Sciatic nerve (tissue), 2 donors: Measurements from ENCODE around the gene EPB41L4A. TPM values are rescaled to one million over a fixed set of nuclear protein-coding genes. Genes with fewer than 3 reads are reported as not detected.

Experiments
- ATAC-seq: fragments of 200-7000 bp; cut with Tn5 transposase; one replicate; pipeline ENCODE4 v1.9.1; 2020; ENCODE audit warnings: mild to moderate bottlenecking, moderate library complexity
- DNase-seq: peaks from one replicate; pipeline ENCODE4 v3.0.0-alpha.2; 2020; ENCODE audit warnings: low spot score
- intact Hi-C: fragments of 100-400 bp; cut with DNase I; formaldehyde crosslinking; loops from one replicate; pipeline ENCODE4 v1.14.2; 2022
- total RNA-seq: library from RNA; stranded (reverse); fragmentation: NEBNext Ultra II Directional; extraction: Animal tissue kit (Norgen Biotek cat#: 25700); gene quantifications from one replicate; pipeline ENCODE4 v1.2.1, GENCODE V29; 2021
- donor health status: DM: no; HTN: no; CAD: no.
- donor health status: DM: no; HTN: no; CAD: no.

The EPB41L4A gene
- total RNA-seq, 1 donor from 2014 or later, result 29.4 TPM

DNA sequence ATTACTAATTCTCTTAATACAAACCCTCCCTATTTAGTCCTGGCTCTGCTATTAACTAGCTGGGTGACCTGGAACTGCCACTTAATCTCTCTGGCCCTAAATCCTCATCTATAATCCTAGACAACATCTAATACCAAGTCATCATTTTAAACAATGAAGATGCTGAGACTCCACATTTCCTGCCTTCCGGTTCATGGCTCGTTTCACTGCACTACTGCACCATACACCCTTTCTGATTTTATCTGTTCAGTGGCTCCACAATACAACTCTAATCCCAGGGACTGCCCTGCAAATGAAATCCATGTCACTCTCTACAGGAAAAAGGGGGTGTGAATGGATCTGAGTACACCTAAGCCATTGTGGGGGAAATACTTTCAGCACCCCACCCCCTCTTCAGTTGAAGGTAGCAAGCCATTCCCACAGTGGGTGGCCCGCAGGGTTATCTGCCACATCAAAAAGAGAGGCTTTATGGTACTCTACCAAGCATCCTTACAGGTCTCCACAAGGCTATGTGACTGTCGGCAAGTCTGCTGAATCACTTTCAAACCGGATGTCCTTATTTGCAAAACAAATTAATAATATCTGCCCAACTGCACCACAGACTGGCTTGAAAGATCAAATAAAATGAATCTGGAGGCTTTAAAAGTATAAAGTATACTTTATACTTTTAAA lies 89.5 kb downstream of the EPB41L4A start:
- ATAC-seq, result no peak
- DNase-seq, result no peak
- intact Hi-C loops, result no loop called here

DNA sequence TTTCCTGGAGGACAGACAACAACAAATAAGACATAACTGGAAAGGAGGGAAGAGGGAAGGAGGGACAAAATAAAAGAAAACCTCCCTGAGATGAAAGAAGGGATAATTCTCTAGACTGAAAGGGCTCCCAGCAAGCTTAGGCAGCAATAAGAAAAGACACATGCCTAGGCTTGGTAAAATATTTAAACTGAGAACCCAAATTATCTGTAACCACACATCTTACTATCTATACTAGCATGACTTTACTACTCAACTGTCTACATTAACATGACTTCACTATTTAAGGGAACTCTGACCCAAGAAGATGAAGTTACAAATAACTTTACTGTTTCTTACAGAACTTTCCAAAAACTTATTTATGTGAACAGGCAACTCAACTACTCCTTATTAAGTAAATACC lies 95.9 kb downstream of the EPB41L4A start:
- DNase-seq, result no peak
- intact Hi-C loops, result no loop called here
- ATAC-seq, result no peak

DNA sequence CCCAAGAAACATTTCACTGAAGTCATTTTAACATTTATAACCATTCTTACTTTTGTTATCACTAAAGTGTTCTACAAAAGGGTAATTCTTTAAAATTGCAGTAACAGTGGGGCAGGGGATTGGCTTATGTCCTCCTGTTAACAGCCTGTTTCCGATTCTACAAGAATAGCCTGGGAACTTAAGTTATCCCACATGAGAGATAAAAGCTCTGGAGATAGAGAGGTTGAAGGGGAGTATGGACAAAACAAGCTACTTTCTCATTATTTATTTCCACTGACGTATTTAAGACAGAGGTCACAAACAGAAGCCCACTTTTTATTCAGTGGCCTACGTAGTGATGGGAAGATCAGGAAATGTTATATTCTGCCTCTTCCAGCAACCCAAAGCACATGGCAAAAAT lies 98.7 kb downstream of the EPB41L4A start:
- no peak for DNase-seq
- no peak for ATAC-seq
- intact Hi-C loops, result no loop called here

DNA sequence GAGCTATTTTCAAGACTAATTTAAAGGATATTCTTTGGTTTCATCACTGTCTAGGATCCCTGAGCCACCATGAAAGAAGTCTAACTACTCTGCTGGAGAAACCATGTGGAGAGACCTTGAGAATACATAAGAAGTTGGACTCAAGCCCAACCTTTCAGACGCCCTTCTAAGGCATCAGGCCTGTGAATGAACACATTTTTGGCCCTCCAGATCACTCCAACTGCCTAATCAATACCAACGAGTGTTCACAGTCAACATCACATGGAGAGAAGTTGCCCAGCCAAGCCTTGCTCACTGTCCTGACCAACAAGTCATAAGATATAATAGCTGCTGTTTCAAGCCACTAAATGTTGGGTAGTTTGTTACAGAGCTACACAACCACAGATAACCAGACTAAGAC lies 100.7 kb downstream of the EPB41L4A start:
- ATAC-seq (no peak), DNase-seq (no peak)
- intact Hi-C loops, result loop anchor here (5.0 kb wide), 1 partner anchor 1876 kb away; no protein-coding TSS in a partner anchor

DNA sequence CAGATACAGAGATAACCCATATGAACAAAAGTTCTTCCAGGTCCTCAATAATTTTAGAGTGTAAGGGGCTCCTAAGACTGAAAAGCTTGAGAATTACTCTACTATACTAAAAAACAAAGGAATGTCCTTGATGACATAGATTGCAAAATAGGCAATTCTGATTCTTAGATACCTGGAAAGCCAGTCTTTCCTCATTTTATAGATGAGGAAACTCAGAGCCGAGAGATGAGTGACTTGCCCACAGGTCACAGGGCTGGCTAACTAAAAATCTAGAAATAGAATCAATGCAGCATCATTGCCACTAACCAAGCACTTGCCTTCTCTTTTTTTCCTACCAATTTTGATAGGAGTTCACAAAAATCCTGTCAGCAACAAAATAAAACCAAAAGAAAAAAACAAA lies 101.2 kb downstream of the EPB41L4A start:
- ATAC-seq (no peak), DNase-seq (no peak)
- intact Hi-C loops, result loop anchor here (5.0 kb wide), 1 partner anchor 1876 kb away; no protein-coding TSS in a partner anchor

DNA sequence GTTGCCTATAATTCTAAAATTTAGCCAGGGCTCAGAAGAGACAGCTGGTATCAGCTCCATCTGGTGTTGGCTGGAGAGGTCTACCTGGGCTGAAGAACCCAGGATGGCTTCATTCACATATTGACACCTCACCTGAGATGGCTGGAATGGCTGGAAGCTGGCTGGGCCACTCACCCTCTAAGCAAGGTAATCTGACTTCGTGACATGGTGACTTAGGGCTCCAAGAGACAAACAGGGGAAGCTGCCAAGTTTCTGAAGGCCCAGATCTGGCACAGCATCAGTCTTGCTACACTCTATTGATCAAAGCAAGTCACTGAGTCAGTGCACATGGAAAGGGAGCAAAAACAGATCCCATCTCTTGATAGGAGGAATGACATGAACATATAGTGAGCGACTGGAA lies 102.3 kb downstream of the EPB41L4A start:
- no peak for ATAC-seq
- no peak for DNase-seq
- intact Hi-C loops, result loop anchor here (5.0 kb wide), 1 partner anchor 1874 kb away; no protein-coding TSS in a partner anchor

DNA sequence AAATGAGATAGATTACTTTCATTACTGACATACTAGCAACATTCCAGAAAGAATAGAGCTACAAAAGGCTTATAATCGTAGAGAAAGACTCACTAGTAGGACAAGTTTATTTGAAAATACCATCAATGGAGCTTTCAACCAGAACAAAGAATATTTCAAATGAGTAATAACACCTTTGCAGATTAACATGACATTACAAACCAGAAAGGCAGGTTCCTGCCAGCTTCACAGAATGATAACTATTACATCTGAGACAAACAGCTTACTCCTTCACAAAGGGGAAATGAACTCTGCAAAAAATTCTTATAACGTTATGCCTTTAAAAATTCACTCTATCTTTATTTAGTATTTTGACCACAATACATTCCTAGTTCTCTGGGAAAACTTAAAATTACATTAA lies 103.1 kb downstream of the EPB41L4A start:
- DNase-seq (no peak), ATAC-seq (no peak)
- intact Hi-C loops, result loop anchor here (5.0 kb wide), 1 partner anchor 1874 kb away; no protein-coding TSS in a partner anchor

DNA sequence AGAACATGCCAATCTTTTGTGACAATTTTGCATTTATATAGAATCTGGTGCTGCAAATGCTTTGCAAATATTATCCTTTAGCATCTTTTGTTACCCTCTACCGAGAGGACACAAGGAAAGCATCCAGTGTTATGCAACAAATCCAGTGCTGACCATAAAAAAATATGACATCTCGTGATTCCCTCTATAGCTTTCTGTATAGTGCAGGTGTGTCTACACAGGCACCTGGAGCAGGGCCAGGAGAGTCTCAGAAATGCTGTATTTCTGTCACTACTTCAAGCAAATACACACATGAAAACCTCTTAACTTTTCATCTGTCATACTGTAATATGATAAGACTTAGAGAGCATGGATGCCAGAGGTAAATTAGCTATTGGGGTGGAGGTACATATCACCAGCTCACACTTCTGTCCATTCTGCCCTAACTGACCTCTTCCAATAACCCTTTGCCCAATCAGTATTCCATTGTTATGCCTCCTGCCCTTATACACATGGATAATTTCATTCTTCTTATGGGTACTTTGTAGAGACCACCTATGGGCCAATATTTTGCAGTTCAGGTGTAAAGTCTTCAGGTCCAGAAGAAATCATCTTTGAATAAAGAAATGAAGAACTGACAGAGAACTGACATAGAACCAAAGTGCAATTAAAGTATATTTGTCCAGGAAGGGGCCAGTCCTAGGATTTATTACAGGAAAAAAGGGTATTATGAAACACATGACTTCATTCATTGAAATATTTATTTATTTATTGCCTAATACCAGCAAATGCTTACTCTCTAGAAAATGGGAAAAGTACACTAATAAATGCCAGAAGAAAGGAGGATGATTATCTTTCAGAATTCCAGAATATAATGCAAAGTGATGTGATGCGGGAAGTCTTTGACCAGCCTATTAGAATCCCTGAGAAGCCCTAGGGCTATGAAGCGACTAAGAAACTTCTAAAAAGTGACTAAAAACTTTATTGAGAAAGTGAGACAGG lies 106.5 kb downstream of the EPB41L4A start:
- DNase-seq (no peak), ATAC-seq (peak; percentile 63)
- intact Hi-C loops, result no loop called here

DNA sequence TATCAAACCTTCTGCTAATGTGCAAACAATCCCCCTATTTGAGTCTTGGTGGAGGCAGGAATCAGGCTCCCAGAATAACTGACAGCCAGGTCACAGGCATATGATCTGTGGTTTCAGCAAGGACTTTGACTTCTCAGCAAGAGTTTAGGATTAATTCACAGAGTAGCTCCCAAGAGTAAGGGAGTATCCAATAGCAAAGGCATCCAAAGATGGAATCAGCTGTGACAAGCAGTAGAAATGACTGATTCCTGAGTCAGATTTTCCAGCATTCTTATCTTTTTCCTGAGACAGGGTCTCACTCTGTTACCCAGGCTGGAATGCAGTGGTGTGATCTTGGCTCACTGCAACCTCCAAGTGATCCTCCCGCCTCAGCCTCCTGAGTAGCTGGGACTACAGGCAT lies 108.3 kb downstream of the EPB41L4A start:
- ATAC-seq (no peak), DNase-seq (no peak)
- intact Hi-C loops, result no loop called here

DNA sequence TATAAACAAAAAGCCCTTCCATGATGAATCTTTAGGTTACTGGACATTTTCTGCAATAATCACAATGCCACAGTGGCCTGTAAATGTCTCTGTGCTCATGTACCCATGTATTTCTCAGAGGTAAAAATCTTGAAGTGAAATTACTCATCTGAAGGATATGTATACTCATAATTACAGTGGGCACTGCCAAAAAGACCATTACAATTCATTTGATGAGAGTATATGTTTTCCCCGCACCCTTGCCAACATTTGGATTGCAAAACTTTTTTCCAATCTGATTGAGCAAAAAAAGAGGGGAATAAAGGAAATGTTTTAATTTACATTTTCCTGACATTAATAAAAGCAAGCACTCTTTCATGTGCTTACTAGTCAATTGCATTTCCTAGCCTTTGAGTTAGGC lies 110.5 kb downstream of the EPB41L4A start:
- DNase-seq (no peak), ATAC-seq (no peak)
- intact Hi-C loops, result no loop called here

DNA sequence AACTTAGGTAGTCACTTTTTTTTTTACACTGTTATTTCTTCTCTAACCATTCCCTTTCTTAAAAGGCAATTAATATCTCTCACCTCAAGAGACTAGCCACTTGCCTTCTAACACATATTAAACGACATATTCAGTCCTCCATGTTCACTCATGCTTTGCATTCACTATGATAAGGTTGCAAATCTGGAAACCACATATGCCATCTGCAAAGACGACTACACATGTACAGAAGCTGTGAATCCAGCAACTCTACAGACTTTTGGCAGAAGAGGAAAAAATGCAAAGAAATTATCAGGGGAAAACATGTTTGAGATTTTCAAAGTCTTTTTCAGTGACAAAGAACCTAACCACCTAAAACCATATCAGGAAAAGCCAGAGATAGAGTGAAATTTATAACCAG lies 112.1 kb downstream of the EPB41L4A start:
- DNase-seq (no peak), ATAC-seq (no peak)
- intact Hi-C loops, result no loop called here

DNA sequence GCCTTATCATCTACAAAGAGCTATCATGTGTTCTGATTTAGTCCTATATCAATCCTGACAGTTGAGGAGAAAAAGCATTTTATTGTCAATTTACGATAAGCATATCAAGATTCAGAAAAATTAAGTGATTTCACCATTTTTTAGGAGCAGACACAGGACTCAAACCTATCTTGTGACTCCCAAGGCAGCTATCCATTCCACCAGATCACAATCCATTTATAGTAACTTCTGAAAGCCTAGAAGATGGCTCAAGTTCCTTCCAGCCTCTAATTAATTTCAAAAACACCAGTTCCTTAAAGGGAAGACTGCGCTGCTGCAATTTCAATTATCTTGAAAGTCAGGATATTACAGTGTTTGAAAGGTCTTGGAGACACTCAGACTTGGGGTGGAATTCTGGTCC lies 114.3 kb downstream of the EPB41L4A start:
- no peak for ATAC-seq
- no peak for DNase-seq
- intact Hi-C loops, result no loop called here

DNA sequence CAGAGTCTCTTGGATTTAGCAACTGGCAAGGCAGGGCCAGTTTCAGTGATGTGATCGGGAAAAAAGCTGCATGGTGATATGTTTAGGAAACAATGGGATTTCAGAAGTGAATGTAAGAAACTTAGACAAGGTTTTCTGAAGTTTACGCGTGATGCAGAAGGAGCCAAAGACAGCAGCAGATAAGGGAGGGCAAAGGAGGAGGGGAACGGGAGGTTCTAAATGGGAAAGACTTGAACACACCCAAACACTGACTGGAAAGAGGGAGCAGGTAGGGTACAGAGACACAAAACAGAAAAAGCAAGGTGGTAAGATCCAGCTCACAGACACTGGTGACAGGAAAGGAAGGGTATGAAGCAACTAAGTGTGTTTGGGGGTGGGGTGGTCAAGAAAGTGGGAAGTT lies 115.4 kb downstream of the EPB41L4A start:
- intact Hi-C loops, result no loop called here
- DNase-seq (no peak), ATAC-seq (no peak)

DNA sequence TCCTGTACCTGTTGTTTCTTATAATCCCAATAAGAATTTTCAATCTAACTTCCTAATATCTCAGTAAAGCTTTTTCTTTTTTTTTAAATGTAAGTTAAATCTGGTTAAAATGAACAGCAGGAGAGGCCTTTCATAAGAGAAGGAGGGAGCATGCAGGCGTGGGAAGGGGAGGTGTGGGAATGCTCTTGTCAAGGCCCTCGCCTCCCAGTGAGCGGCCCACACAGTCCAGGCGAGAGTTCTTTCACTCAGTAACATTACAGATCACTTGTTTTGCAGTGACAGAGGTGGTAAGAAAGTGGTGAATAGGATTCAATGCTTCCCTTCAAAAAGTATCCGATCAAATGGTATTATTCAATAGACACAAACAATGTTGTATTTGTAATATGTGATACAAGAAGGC lies 125.0 kb downstream of the EPB41L4A start:
- intact Hi-C loops, result no loop called here
- DNase-seq (no peak), ATAC-seq (no peak)

DNA sequence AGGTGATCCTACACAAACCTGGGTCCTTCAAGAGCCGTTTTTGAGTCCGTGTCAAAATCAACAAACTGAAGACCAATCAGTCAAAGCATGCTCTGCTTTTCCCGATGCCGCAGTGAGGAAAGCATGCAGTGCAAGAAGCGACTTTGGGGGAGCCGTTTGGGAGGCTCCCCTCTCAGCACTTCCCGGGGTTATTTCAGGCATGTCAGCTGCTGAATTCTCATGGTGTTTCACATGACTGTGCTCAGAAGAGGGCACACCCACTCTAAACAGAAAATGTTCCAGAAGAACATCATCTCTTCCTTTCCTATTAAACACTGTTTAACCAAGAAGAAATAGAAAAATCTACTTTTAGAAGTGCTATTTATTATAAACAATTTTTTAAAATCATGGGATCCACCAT lies 125.5 kb downstream of the EPB41L4A start:
- DNase-seq, result no peak
- no peak for ATAC-seq
- intact Hi-C loops, result no loop called here

DNA sequence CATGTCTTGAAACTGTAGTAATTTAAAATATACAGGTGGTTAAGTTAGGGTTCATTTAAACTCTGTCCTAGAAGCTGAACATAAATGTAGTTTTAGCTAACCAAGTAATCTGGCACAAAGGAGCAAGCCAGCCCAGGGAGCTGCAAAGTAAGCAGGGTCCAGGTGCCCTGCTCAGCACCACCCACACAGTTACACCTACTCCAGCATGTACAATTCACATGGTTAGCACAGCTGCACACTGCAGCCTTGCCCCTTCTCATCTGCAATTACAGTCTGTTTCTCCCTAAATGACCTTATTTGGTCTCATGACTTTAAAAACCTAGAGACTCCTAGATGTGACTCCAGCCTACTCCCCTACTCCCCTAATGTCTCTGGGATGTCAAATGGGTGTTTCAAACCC lies 128.4 kb downstream of the EPB41L4A start:
- intact Hi-C loops, result no loop called here
- DNase-seq (no peak), ATAC-seq (no peak)

DNA sequence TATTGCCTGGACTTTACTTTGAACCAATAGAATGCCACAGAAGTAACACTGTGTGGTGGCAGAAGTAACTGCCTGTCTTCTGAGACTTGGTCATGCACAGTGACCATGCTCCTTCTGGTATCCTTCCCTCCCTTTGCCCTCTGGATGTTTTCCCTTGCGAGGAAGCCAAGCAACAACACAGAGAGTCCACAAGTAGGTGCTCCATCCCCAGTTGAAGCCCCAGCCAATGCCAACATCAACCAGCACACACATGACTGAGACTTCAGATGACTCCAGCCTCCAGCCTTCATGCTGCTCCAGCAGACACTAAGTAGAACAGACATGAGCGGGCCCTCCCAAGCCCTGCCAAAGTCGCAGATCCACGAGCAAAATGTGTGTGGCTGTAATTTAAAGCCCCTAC lies 129.6 kb downstream of the EPB41L4A start:
- ATAC-seq (no peak), DNase-seq (no peak)
- intact Hi-C loops, result no loop called here

DNA sequence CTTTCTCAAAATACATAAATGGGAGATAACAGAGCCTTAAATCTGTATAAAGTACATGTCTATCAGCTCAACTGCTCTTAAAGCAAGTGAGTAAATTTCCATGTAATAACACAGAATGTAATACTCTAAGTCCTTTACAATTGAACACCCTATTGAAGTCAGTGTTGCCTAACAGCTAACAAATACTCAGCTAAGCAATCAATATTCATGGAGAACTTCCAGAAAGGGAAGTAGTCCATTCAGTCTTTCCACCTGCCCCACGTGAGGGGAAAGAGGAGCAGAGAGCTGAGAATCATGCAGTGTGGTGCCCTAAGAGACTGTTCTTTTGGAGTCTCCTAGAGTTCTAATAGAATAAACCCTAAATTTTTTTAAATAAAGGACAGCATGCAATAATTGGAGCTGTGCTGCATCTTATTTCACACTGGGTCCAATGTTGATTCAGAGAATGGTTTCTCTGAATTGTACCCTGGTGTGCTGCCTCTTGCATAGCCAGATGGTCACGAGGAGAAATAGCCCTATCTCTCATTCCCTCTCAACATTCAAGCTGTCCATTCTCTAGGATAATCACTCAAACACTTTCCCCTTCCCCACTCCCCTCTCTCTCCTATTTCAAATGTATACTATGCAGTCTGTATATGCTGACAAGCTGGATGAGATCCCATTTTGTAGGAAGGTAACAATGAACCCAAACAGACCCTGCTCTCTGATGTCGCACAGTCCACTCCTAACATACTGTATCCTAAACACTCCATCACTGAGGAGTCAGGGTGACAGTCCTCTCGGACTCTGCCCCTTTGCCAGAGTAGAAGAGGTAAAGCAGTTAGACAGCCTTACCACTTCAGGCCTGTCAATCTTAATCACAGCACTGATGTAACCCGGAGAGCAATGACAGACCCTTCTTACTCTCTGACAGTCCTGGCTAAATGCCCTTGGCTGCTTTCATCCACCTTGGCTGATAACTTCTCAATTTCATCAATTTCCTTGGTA lies 134.8 kb downstream of the EPB41L4A start:
- intact Hi-C loops, result no loop called here
- ATAC-seq, result no peak
- no peak for DNase-seq

DNA sequence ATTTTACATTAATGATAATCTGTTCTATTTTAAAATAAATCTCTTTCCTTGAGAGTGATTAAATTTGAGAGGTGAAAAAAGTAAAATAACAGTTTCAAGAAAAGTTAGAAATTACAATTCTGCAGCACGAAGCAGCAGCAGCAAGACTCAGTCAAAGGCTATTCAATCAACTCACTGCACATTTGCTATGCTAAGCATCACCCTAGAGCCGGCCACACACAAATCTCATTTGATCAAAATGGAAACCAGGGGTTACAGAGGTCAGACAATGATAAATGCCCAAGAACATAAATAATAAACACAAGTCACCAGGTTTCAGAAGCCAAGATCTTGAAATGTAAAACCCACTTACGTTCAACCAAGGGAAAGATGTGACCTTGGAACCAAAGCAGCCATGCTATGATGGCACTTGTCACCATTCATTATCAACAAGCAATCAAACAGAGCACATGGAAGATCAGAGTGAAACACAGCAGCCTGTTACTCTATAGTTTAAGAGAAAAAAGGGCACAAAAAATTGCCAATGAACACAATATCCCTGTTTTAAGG lies 136.0 kb downstream of the EPB41L4A start:
- no peak for ATAC-seq
- intact Hi-C loops, result no loop called here
- no peak for DNase-seq
